Sigmoid colon (tissue), 7 donors: ENCODE results near the gene ENO2. TPM values are rescaled to one million over a fixed set of nuclear protein-coding genes. Genes with fewer than 3 reads are reported as not detected.
A peak's percentile ranks its signal among the peaks of the same experiment; 100 is the strongest.

Source experiments
- DNase-seq: peaks from one replicate; pipeline ENCODE4 v3.0.0-alpha.2; 2019
- H3K27ac ChIP-seq, 4 donors: fragments of 200-600 bp; sonication (generic); one replicate each; pipeline ENCODE4 v1.5.1; 2016 to 2019; ENCODE audit warnings: mild to moderate bottlenecking in 1 of 4
- H3K27me3 ChIP-seq, 3 donors: fragments of 200-600 bp; sonication (generic); one replicate each; pipeline ENCODE4 v1.5.1; 2019; ENCODE audit warnings: mild to moderate bottlenecking in 1 of 3
- H3K36me3 ChIP-seq, 4 donors: fragments of 200-600 bp; sonication (generic); one replicate each; pipeline ENCODE4 v1.5.1; 2016 to 2019
- H3K4me1 ChIP-seq, 4 donors: fragments of 200-600 bp; sonication (generic); one replicate each; pipeline ENCODE4 v1.5.1; 2017 to 2019
- H3K4me3 ChIP-seq, 4 donors: fragments of 200-600 bp; sonication (generic); one replicate each; pipeline ENCODE4 v1.5.1; 2017 to 2019; ENCODE audit warnings: mild to moderate bottlenecking in 2 of 4, moderate library complexity in 1 of 4
- H3K9me3 ChIP-seq, 4 donors: fragments of 200-600 bp in 3 of 4; sonication (generic) in 3 of 4; one replicate each; pipeline versions ENCODE4 v1.5.1 to v1.6.1; 2013 to 2019
- CTCF ChIP-seq, 4 experiments: fragments of 450-650 bp in 3 of 4; fragments of 200-600 bp in 1 of 4; IDR thresholded peaks; one replicate each; pipeline ENCODE4 v1.5.1; 2016 to 2019; ENCODE audit warnings: antibody characterized with exemption in 4 of 4, mild to moderate bottlenecking in 3 of 4, moderate library complexity in 2 of 4
- EP300 ChIP-seq, 4 donors: sonication (generic); formaldehyde crosslinking; IDR thresholded peaks; one replicate each; pipeline ENCODE4 v1.6.1; 2017; ENCODE audit warnings: antibody characterized with exemption in 4 of 4
- POLR2A ChIP-seq, 2 donors: fragments of 450-650 bp; IDR thresholded peaks; one replicate each; pipeline ENCODE4 v1.6.1; 2016; ENCODE audit warnings: antibody characterized with exemption in 2 of 2, mild to moderate bottlenecking in 2 of 2, moderate library complexity in 2 of 2
- POLR2AphosphoS5 ChIP-seq, 4 donors: sonication (generic); formaldehyde crosslinking; IDR thresholded peaks; one replicate each; pipeline ENCODE4 v1.6.1; 2017; ENCODE audit warnings: antibody characterized with exemption in 4 of 4
- WGBS, 2 donors: extraction: QIAGEN DNeasy Blood & Tissue Kit; methylation state at CpG; one replicate each; pipeline ENCODE4 v1.1.7; 2013; 5-methylcytosine and 5-hydroxymethylcytosine counted together
- intact Hi-C: fragments of 100-400 bp; cut with DNase I; formaldehyde crosslinking; loops from one replicate; pipeline ENCODE4 v1.15.1; 2023
- polyA plus RNA-seq, 3 donors: library from polyadenylated mRNA; stranded (reverse); fragments of 200-250 nt; gene quantifications; one replicate each; pipeline ENCODE4 v1.2.3, GENCODE V29; 2013
- total RNA-seq, 4 donors: library from RNA; depleted of rRNA; stranded (reverse); fragments of >200 nt; gene quantifications; one replicate each; pipeline ENCODE4 v1.1.0, GENCODE V29; 2016
- donor health status: healthy with polysubstance abuse.
- donor health status: Bipolar disorder and iron deficiency.
- donor health status: healthy.

Gene ENO2
- total and polyA plus RNA-seq, 7 donors: 1.8 to 37.5 (median 26.3) TPM

DNA sequence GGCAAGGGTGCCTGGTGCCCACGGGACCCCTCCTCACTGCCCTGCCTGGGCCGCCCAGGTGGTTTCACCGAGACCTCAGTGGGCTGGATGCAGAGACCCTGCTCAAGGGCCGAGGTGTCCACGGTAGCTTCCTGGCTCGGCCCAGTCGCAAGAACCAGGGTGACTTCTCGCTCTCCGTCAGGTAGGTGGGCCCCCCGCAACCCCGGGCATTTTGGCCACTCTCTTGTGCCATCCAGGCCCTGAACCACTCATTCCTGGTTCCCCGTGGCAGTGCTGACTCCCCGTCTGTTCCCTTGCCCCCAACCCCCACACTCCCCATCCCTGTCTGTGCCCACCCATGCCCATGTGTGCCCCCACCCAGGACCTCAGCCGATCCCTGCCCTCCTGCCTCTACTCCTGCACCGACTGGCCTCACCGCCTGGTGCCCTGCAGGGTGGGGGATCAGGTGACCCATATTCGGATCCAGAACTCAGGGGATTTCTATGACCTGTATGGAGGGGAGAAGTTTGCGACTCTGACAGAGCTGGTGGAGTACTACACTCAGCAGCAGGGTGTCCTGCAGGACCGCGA is 37.3 kb downstream of the ENO2 start:
- peaks cover 0 to 4% (median 1%) of the 10 kb centered on the region in 4 donors for H3K4me1 ChIP-seq
- H3K4me3 ChIP-seq: peak overlapping the region in 3 of 4 donors; percentile 21 to 48 (median 31)
- 55 to 83% methylated on average over 20 of the region's 20 CpGs for WGBS, 2 donors
- no peaks in the 10 kb centered on the region for H3K27me3 ChIP-seq
- H3K27ac ChIP-seq: peak overlapping the region; percentile 50 to 57 (median 54)
- TF ChIP-seq CTCF (IDR thresholded peaks at IDR 0.05) (no peak), POLR2AphosphoS5 (IDR thresholded peaks at IDR 0.05) (no peak), EP300 (IDR thresholded peaks at IDR 0.05) (no peak), POLR2A (IDR thresholded peaks at IDR 0.05) (no peak)
- peaks cover 0 to under 1% (median 0%) of the 10 kb centered on the region in 4 donors for H3K36me3 ChIP-seq
- intact Hi-C loops: no loop called here
- DNase-seq: peak; percentile 56
- no peaks in the 10 kb centered on the region for H3K9me3 ChIP-seq

- TF ChIP-seq POLR2AphosphoS5 (IDR thresholded peaks at IDR 0.05): no peak
- TF ChIP-seq EP300 (IDR thresholded peaks at IDR 0.05): no peak
- no peak for TF ChIP-seq CTCF (IDR thresholded peaks at IDR 0.05)
- no peak for TF ChIP-seq POLR2A (IDR thresholded peaks at IDR 0.05)
- no peaks in the 10 kb centered on the region for H3K9me3 ChIP-seq
- H3K4me3 ChIP-seq: peak overlapping the region in 3 of 4 donors; percentile 18 to 48 (median 31)
- DNase-seq: peak; percentile 61
- no peaks in the 10 kb centered on the region for H3K36me3 ChIP-seq
- peaks cover 0 to 3% (median 0%) of the 10 kb centered on the region in 4 donors for H3K4me1 ChIP-seq
- intact Hi-C loops: no loop called here
- H3K27ac ChIP-seq: peak overlapping the region; percentile 50 to 60 (median 54)
- WGBS, 2 donors: 46 to 73% methylated on average over 22 of the region's 22 CpGs
- no peaks in the 10 kb centered on the region for H3K27me3 ChIP-seq
These were observed 37.9 kb downstream of the ENO2 start for GRCh38 chr12:6952121-6952862.

- intact Hi-C loops: no loop called here
- H3K4me1 ChIP-seq: peaks cover 0 to 3% (median under 1%) of the 10 kb centered on the region in 4 donors
- H3K27ac ChIP-seq: peak overlapping the region; percentile 32 to 60 (median 46)
These were observed 38.6 kb downstream of the ENO2 start for GRCh38 chr12:6952863-6953441.

More at GRCh38 chr12:6952863-6953441, 38.6 kb downstream of the ENO2 start:
- Histone ChIP-seq H3K9me3 (no peaks in the 10 kb centered on the region), H3K4me3 (peak overlapping the region in 2 of 4 donors; percentile 31 to 48), H3K27me3 (no peaks in the 10 kb centered on the region), H3K36me3 (no peaks in the 10 kb centered on the region)
- peak; percentile 45 for DNase-seq
- TF ChIP-seq POLR2AphosphoS5 (IDR thresholded peaks at IDR 0.05): no peak
- no peak for TF ChIP-seq EP300 (IDR thresholded peaks at IDR 0.05)
- TF ChIP-seq POLR2A (IDR thresholded peaks at IDR 0.05): no peak
- no peak for TF ChIP-seq CTCF (IDR thresholded peaks at IDR 0.05)
- WGBS, 2 donors: 56 to 84% methylated on average over 15 of the region's 15 CpGs
